ENCODE measurements around the gene TOX3.

- TF ChIP-seq CTCF (IDR thresholded peaks at IDR 0.05), result no peak
- TF ChIP-seq POLR2A (IDR thresholded peaks at IDR 0.05), result no peak
Measured at GRCh38 chr16:52501746-52502145, 45.2 kb downstream of the TOX3 start.

Data from lower leg skin (tissue), 3 donors.